ENCODE results near the gene SLC25A25. TPM values are rescaled to one million over a fixed set of nuclear protein-coding genes. Genes with fewer than 3 reads are reported as not detected.
"Not testable (repeated sequence)": the region's sequence is repeated elsewhere in the genome, so short reads cannot be mapped to it uniquely, and the experiment has no call there.

Gene SLC25A25
- total RNA-seq, 4 donors from 2014 or later: 21.9 to 42.0 (median 30.8) TPM

DNA sequence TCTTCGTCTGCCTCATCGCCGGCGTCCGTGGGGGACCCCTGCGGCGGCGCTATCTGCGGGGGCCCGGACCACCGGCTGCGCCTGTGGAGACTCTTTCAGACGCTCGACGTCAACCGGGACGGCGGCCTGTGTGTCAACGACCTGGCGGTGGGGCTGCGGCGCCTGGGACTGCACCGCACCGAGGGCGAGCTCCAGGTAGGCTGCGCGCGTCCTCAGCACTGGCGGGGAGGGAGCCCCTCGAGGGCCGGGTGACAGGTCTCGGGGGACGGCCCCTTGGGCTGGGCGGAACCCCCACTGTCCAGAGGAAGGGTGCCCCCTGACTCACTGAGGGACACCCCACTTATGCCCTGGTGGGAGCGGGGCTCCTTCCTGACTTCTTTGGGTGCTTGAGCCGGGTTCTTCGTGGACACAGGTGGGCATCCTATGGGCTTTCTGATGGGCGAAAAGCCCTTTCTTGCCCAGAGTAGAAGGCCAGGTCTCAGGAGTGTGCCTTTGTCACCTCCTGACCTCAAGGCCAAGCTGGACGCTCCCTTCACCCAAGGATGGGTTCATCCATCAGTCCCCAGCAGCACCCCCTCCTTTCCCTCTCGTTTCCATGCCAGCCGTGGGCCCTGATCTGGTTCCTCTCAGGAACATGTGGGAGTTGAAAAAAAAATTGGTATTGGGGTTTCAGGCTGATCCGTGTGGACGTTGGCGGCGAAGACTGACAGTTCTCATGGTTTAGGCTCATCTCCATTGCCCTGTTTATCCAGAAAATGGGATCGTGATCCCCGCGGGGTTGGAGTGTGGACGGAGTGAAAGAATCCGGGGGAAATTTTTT lies 564 bp downstream of the SLC25A25 start:
- intact Hi-C loops (cut with DNase I): no loop called here
- peak; percentile 40 to 42 for DNase-seq

DNA sequence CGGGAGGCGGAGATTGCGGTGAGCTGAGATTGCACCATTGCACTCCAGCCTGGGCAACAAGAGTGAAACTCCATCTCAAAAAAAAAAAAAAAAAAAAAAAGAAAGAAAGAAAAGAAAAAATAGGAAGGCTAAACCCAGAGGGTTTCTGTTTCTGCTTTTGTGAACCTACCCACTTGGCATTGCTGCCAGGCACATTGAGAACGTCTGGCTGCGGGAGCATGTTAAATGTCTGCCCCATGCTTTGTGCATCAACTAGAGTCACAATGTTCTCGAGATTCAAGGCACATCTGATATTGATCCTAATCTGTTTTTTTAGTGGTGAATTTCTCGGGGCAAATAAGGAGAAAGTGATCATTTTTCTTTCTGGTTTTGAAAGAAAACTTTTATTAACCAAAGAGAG lies 2.8 kb downstream of the SLC25A25 start:
- H3K27me3 ChIP-seq: no peaks in the 10 kb centered on the region
- H3K27ac ChIP-seq: peak overlapping the region; percentile 93 to 97 (median 95)
- H3K36me3 ChIP-seq: no peaks in the 10 kb centered on the region
- no peak overlapping the region for H3K4me3 ChIP-seq (replicated peaks in 1 of 3)
- DNase-seq: no peak
- TF ChIP-seq POLR2A (IDR thresholded peaks at IDR 0.05): no peak
- TF ChIP-seq, protein P1, sequence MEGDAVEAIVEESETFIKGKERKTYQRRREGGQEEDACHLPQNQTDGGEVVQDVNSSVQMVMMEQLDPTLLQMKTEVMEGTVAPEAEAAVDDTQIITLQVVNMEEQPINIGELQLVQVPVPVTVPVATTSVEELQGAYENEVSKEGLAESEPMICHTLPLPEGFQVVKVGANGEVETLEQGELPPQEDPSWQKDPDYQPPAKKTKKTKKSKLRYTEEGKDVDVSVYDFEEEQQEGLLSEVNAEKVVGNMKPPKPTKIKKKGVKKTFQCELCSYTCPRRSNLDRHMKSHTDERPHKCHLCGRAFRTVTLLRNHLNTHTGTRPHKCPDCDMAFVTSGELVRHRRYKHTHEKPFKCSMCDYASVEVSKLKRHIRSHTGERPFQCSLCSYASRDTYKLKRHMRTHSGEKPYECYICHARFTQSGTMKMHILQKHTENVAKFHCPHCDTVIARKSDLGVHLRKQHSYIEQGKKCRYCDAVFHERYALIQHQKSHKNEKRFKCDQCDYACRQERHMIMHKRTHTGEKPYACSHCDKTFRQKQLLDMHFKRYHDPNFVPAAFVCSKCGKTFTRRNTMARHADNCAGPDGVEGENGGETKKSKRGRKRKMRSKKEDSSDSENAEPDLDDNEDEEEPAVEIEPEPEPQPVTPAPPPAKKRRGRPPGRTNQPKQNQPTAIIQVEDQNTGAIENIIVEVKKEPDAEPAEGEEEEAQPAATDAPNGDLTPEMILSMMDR (IDR thresholded peaks at IDR 0.05): no peak
- WGBS, 2 donors: 76 to 84% methylated on average over 7 of the region's 7 CpGs
- H3K4me1 ChIP-seq: peaks cover 61 to 79% of the 10 kb centered on the region in 2 donors
- intact Hi-C loops (cut with DNase I): no loop called here
- H3K9me3 ChIP-seq: no peaks in the 10 kb centered on the region

More for the DNA sequence above, 564 bp downstream of the SLC25A25 start:
- Histone ChIP-seq H3K27me3 (no peaks in the 10 kb centered on the region), H3K4me1 (peaks cover 55 to 68% of the 10 kb centered on the region in 2 donors), H3K27ac (peak overlapping the region; percentile 89 to 97 (median 91)), H3K4me3 (replicated peaks in 1 of 3) (peak overlapping the region; percentile 87 to 99 (median 97)), H3K9me3 (no peaks in the 10 kb centered on the region), H3K36me3 (no peaks in the 10 kb centered on the region)
- WGBS, 2 donors: 5 to 6% methylated on average over 16 to 19 of the region's 50 CpGs
- TF ChIP-seq, protein P1 (IDR thresholded peaks at IDR 0.05): no peak
- no peak for TF ChIP-seq POLR2A (IDR thresholded peaks at IDR 0.05)

DNA sequence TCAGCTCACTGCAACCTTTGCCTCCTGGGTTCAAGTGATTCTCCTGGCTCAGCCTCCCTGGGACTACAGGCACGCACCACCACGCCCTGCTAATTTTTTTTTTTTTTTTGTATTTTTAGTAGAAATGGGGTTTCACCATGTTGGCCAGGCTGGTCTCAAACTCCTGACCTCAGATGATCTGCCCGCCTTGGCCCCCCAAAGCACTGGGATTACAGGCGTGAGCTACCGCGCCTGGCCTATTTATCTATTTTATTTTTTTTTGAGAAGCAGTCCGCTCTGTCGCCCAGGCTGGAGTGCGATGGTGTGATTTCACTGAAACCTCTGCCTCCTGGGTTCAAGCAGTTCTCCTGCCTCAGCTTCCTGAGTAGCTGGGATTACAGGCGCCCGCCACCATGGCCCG lies 3.4 kb downstream of the SLC25A25 start:
- H3K9me3 ChIP-seq; H3K36me3 ChIP-seq; intact Hi-C loops (cut with DNase I); DNase-seq; H3K4me3 ChIP-seq (replicated peaks in 1 of 3); H3K27me3 ChIP-seq: not testable (repeated sequence)
- Histone ChIP-seq H3K4me1 (peaks cover 55 to 73% of the 10 kb centered on the region in 2 donors), H3K27ac (peak overlapping the region; percentile 93 to 97 (median 95))
- 91 to 94% methylated on average over 12 of the region's 12 CpGs for WGBS, 2 donors

DNA sequence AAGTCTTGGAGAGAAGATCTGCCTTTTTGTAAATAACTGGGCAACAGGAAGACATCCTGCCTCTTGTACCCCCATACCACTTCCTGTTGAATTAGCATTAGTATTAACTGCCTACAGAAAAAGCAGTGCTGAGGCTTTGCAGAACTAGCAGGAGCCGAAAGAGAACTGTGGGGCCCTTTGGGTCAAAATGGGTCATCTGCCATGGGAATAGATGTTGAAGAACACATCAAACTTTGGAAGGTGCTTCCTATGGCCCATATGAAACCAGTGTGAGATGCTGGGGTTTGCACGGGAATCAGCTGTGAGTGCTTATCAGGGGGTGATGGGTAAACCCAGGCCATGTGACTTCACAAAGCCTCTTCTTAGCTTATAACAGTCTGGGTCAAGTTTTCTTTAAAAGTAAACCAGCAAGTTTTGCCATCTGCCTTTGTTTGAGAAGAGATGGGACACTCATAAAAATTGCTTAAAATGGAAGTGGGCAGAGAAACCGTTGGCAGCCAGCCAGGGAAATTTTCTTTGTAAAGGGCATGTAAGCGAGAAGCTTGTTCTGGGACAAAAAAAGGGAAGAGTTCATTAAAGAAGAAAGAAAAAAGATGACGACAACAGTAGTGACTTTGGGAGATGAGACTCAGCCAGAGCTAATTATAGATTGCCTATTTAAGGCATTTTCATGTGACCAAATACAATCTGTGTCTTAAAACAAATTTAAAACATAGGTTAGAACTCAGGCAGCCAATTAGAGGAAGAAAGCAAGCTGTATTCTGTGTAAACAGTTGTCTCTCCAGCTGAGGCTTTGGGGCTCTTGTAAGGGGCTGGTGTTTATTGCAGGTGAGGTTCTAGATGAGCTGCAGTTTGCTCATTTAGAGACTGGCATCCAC lies 4.4 kb downstream of the SLC25A25 start:
- intact Hi-C loops (cut with DNase I): no loop called here
- no peaks in the 10 kb centered on the region for H3K27me3 ChIP-seq
- no peak overlapping the region for H3K4me3 ChIP-seq (replicated peaks in 1 of 3)
- peak overlapping the region; percentile 93 to 97 (median 95) for H3K27ac ChIP-seq
- H3K9me3 ChIP-seq: no peaks in the 10 kb centered on the region
- peak; percentile 92 for DNase-seq
- TF ChIP-seq POLR2A (IDR thresholded peaks at IDR 0.05): peak in 1 of 2 donors; percentile 45
- TF ChIP-seq, protein P1 (IDR thresholded peaks at IDR 0.05): no peak
- 7 to 10% methylated on average over 5 of the region's 5 CpGs for WGBS, 2 donors
- peaks cover 51 to 67% of the 10 kb centered on the region in 2 donors for H3K4me1 ChIP-seq
- no peaks in the 10 kb centered on the region for H3K36me3 ChIP-seq

DNA sequence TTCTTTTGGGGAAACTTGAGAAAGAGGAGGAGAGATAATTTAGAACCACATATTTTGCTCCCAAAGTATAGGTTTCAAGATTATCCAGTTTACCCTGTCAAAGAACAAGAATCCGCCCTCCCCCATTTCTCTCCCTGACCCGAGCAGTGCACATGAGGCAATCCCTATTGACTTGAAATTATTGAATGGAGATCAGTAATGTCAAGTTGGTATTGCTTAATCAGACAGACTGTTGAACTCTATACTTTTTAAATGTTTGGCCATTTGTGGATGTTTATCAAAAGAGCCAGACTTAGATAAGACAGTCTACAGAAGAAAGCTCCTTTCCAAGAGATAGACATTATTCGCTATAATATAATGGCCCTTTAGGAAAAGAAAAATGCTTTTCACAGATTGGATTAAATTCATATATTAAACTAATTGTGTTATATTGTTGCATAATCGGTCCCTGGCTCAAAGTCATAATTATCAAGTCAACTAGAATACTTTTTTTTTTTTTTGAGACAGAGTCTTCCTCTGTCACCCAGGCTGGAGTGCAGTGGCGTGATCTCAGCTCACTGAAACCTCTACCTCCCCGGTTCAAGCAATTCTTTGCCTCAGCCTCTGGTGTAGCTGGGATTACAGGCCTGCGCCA lies 5.3 kb downstream of the SLC25A25 start:
- no peak for DNase-seq
- TF ChIP-seq, protein P1 (IDR thresholded peaks at IDR 0.05): no peak
- no peak for TF ChIP-seq POLR2A (IDR thresholded peaks at IDR 0.05)
- intact Hi-C loops (cut with DNase I): no loop called here
- no peaks in the 10 kb centered on the region for H3K36me3 ChIP-seq
- H3K4me1 ChIP-seq: peaks cover 61 to 76% of the 10 kb centered on the region in 2 donors
- 77 to 82% methylated on average over 7 of the region's 7 CpGs for WGBS, 2 donors
- H3K4me3 ChIP-seq (replicated peaks in 1 of 3): no peak overlapping the region
- no peaks in the 10 kb centered on the region for H3K9me3 ChIP-seq
- peak overlapping the region; percentile 93 to 97 (median 95) for H3K27ac ChIP-seq
- no peaks in the 10 kb centered on the region for H3K27me3 ChIP-seq
